Activated CD4-positive, alpha-beta T cell treated with anti-CD3 and anti-CD28 coated beads, Interleukin-2, amount 10 ng/mL, durations not matched to agents 7 days and 5 days (primary cell): ENCODE measurements around the gene PRR12. TPM values are rescaled to one million over a fixed set of nuclear protein-coding genes. Genes with fewer than 3 reads are reported as not detected.

Source experiments
- CTCF ChIA-PET: fragments of 350-600 bp; sonication (Branson Sonifier 250); formaldehyde crosslinking; loops from one replicate; lab custom pipeline; 2021; ENCODE audit warnings: antibody characterized with exemption; lab: Charles Lee
- POLR2A ChIA-PET: fragments of 350-600 bp; sonication (Branson Sonifier 250); formaldehyde crosslinking; loops from one replicate; lab custom pipeline; 2021; ENCODE audit warnings: antibody characterized with exemption; lab: Charles Lee
- DNase-seq: peaks from one replicate; pipeline ENCODE4 v3.0.0-alpha.2; 2020
- H3K27ac Mint-ChIP-seq: one replicate; pipeline ENCODE4 v1.8.0; 2021; ENCODE audit warnings: mild to moderate bottlenecking, moderate library complexity, mixed read lengths
- H3K27me3 Mint-ChIP-seq: one replicate; pipeline ENCODE4 v1.8.0; 2021; ENCODE audit warnings: mixed read lengths
- H3K36me3 Mint-ChIP-seq: one replicate; pipeline ENCODE4 v1.8.0; 2021; ENCODE audit warnings: low read depth, mixed read lengths
- H3K4me1 Mint-ChIP-seq: one replicate; pipeline ENCODE4 v1.8.0; 2021; ENCODE audit warnings: mixed read lengths
- H3K4me3 Mint-ChIP-seq: one replicate; pipeline ENCODE4 v1.8.0; 2021; ENCODE audit warnings: mild to moderate bottlenecking, moderate library complexity, mixed read lengths
- H3K9me3 Mint-ChIP-seq: one replicate; pipeline ENCODE4 v1.8.0; 2021; ENCODE audit warnings: mixed read lengths
- total RNA-seq, 2 experiments: library from RNA; stranded (reverse); gene quantifications; one replicate each; pipeline ENCODE4 v1.2.3, GENCODE V29; 2021

The PRR12 gene
- total RNA-seq, 2 experiments from 2014 or later: 41.5 to 45.9 TPM

DNA sequence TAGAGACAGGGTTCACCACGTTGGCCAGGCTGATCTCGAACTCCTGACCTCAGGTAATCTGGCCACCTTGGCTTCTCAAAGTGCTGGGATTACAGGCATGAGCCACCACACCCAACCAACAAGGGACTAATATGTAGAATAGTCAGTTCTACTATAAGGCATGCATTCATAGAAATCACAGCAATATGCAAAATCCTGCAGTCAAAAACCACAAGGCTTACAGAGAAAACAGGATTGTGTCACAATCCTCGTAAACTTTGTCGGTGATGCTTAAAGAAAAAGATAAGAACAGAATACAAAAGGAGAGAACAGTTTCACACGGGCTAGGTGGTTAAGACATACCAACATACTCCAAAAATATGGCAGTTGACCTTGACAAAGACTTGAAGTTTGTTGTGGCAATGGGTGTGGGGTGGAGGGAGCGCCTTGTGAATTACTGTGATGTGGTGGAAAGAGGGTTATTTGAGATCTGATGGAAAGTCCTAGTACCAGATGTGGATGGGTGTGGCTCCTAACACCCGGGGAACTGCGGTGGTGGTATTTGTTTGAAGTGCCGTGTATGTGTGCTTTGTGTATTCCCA is 23.0 kb upstream of the PRR12 start:
- POLR2A ChIA-PET: no interaction called here
- Mint-ChIP-seq H3K27me3 (no peaks in the 10 kb centered on the region), H3K4me1 (peaks cover 76% of the 10 kb centered on the region), H3K36me3 (peaks cover 29% of the 10 kb centered on the region), H3K27ac (peak overlapping the region; percentile 98), H3K4me3 (peak overlapping the region; percentile 61), H3K9me3 (no peaks in the 10 kb centered on the region)
- CTCF ChIA-PET: interaction anchor here (0.6 to 1.1 kb wide), 2 partner anchors 10 to 42 kb away, joined by 3 read pairs; no protein-coding TSS in a partner anchor
- peak; percentile 92 for DNase-seq

DNA sequence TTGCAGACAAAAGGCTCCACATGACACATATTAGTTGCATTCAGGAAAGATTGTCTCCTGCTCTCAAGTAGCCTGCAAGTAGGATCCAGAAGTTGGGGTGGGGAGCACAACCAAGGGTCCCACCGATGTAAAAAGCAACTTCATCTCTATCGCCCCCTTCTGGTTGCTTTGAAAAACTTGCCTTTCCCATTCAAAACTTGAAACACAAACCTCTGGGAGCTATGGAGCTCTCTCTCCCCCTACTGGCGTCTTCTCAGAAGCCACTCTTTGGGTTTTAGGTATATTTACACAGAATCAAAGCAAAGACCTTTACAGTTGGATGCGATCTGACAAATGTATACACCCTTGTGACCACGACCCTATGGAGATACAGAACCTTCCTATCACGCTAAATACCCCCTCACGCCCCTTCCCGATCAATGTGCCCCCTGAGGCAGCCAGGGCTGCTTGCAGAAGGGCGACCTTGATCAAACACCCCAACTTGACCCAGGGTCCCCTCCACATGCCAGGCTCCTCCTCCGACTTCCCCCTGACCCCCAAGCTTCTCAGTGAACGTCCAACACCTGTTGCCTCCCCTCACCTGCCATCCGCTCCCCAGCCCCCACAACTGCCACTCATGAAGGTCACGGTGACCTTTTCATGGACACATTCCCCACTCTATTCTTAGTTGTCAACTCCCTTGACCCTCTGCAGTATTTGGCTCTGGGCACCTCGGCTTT is 20.7 kb upstream of the PRR12 start:
- Mint-ChIP-seq H3K9me3 (no peaks in the 10 kb centered on the region), H3K36me3 (peaks cover 32% of the 10 kb centered on the region), H3K27me3 (no peaks in the 10 kb centered on the region), H3K4me1 (peaks cover 70% of the 10 kb centered on the region), H3K27ac (peak overlapping the region; percentile 98), H3K4me3 (peak overlapping the region; percentile 51)
- ChIA-PET CTCF (interaction anchor here (0.6 to 6.5 kb wide), 36 partner anchors 10 to 363 kb away, joined by 3 to 95 read pairs (median 6); partner anchors contain the start of genes FLT3LG, NOSIP, PRMT1 and PRRG2), POLR2A (interaction anchor here (1.6 kb wide), 1 partner anchor 11 kb away, joined by 11 read pairs; no protein-coding TSS in a partner anchor)
- DNase-seq: peak; percentile 88

DNA sequence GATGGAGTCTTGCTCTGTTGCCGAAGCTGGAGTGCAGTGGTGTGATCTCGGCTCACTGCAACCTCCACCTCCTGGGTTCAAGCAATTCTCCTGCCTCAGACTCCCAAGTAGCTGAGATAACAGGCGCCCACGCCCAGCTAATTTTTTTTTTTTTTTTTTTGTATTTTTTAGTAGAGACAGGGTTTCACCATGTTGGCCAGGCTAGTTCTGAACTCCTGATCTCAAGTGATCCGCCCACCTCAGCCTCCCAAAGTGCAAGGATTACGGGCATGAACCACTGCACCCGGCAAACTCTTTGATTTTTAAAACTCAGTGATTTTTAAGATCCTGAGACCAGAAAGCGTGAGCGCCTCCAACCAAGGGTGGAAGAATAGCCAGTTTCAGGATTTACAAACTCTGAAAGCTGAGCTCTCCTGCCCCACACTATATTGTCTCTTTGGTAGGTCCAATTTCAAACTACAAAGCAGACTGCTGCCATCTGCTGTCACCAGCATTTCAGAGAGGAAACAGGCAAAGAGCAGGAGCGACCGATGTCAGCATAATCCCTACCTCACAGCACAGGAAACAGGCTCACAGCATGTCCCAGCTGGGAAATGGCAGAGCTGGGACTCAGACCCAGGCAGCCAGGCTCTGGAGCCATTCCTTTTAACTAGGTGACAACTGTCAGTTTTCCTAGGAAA is 19.8 kb upstream of the PRR12 start:
- POLR2A ChIA-PET: interaction anchor here (0.7 kb wide), 1 partner anchor 41 kb away, joined by 7 read pairs; no protein-coding TSS in a partner anchor
- Mint-ChIP-seq H3K9me3 (no peaks in the 10 kb centered on the region), H3K4me1 (peaks cover 63% of the 10 kb centered on the region), H3K27ac (peak overlapping the region; percentile 70), H3K4me3 (peak overlapping the region; percentile 4), H3K36me3 (peaks cover 36% of the 10 kb centered on the region), H3K27me3 (no peaks in the 10 kb centered on the region)
- CTCF ChIA-PET: interaction anchor here (0.6 to 6.5 kb wide), 26 partner anchors 9 to 363 kb away, joined by 3 to 95 read pairs (median 7); partner anchors contain the start of genes FLT3LG, NOSIP, PRMT1 and PRRG2
- peak; percentile 74 for DNase-seq

DNA sequence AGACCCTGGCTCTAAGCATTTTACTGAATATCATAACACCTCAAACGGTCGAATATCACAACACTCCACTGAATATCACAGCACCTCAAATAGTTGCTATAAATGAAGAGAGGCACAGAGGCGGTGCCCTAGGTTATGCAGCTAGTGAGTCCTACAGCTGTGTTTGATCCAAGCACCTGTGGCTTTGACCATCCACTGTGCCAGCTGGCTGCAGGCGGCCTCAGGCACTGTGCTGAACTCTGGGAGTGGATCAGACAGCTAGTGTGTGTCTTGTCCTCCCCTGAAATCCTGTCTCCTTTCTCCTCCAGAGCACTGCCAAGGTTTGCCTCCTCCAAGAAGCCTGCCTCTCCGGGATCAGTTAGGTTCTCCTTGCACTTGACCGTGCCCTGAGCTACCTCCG is 18.0 kb upstream of the PRR12 start:
- H3K9me3 Mint-ChIP-seq: no peaks in the 10 kb centered on the region
- no peaks in the 10 kb centered on the region for H3K27me3 Mint-ChIP-seq
- POLR2A ChIA-PET: no interaction called here
- peaks cover 39% of the 10 kb centered on the region for H3K36me3 Mint-ChIP-seq
- CTCF ChIA-PET: interaction anchor here (6.5 kb wide), 1 partner anchor 15 kb away, joined by 95 read pairs; no protein-coding TSS in a partner anchor
- H3K4me1 Mint-ChIP-seq: peaks cover 58% of the 10 kb centered on the region
- no peak for DNase-seq
- peak overlapping the region; percentile 64 for H3K27ac Mint-ChIP-seq
- H3K4me3 Mint-ChIP-seq: no peak overlapping the region

DNA sequence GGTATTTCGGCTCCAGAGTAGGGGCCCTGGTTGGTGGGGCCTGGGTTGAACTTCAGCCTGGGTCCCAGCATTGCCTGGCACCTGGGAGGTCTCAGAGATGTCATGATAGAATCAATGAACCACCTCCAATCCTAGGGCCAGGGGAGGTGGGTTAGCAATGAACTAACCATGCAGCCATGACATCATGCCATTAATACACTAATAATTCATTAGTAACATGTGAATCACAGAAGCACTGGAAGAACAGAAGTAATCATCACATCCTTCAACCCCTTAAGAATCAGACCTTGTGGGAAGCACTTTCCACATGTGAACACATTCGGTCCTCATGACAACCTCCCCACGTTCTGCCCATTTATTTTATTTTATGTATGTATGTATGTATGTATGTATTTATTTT is 17.6 kb upstream of the PRR12 start:
- CTCF ChIA-PET: interaction anchor here (6.5 kb wide), 1 partner anchor 15 kb away, joined by 95 read pairs; no protein-coding TSS in a partner anchor
- Mint-ChIP-seq H3K27ac (peak overlapping the region; percentile 64), H3K9me3 (no peaks in the 10 kb centered on the region), H3K4me3 (no peak overlapping the region), H3K36me3 (peaks cover 38% of the 10 kb centered on the region), H3K27me3 (no peaks in the 10 kb centered on the region), H3K4me1 (peaks cover 58% of the 10 kb centered on the region)
- no peak for DNase-seq
- POLR2A ChIA-PET: no interaction called here

DNA sequence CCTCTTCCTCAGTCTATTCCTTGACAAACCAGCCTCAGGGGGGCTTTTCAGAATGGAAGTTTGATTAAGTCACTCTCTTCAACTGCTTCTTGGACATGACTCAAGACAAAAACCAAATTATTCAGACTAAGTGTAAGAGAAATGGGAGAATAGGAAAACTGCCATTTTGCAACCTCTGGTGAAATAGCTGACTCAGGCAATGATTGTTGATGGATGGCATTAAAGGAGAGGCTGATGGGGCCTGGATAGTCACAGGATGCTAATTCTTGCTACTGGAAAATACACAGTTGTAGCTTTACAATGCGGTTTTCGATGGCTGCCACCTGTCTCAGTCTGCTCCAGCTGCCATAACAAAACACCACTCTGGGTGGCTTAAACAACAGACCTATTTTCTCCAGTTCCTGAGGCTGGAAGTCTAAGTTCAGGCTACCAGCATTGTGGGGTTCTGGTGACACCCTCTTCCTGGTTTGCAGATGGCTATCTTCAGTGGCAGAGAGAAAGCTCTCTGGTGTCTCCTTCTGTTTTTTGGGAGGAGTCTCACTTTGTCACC is 16.7 kb upstream of the PRR12 start:
- POLR2A ChIA-PET: no interaction called here
- Mint-ChIP-seq H3K4me1 (peaks cover 59% of the 10 kb centered on the region), H3K9me3 (no peaks in the 10 kb centered on the region)

DNA sequence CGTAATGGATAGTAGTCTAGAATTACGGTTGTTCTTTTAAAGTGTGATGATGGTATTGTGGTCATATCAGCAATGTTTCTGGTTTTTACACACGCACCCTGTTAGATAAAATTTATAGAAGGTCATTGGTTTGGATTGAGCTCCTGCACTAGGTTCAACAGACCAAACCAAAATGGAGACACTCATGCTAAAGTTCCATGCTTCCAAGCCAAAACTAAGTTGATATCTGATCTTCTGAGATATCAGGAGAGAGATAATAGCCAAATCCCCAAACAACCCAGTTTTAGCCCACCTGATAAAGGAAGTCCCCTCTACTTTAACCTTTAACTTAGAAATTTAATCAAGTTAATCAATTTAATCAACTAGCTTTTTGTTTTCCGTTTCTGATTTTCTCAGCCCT is 11.8 kb upstream of the PRR12 start:
- peak overlapping the region; percentile 80 for H3K27ac Mint-ChIP-seq
- H3K4me1 Mint-ChIP-seq: peaks cover 41% of the 10 kb centered on the region
- H3K27me3 Mint-ChIP-seq: no peaks in the 10 kb centered on the region
- peaks cover 27% of the 10 kb centered on the region for H3K36me3 Mint-ChIP-seq
- POLR2A ChIA-PET: interaction anchor here (0.6 kb wide), 1 partner anchor 105 kb away, joined by 4 read pairs; the partner anchor contains the start of gene FLT3LG
- no peaks in the 10 kb centered on the region for H3K9me3 Mint-ChIP-seq
- H3K4me3 Mint-ChIP-seq: peak overlapping the region; percentile 84
- CTCF ChIA-PET: interaction anchor here (1.0 to 3.9 kb wide), 5 partner anchors 9 to 77 kb away, joined by 3 to 35 read pairs (median 4); partner anchors contain the start of gene RRAS
- no peak for DNase-seq

More for the DNA sequence above, 16.7 kb upstream of the PRR12 start:
- CTCF ChIA-PET: interaction anchor here (0.7 to 6.5 kb wide), 6 partner anchors 15 to 107 kb away, joined by 3 to 95 read pairs (median 4); no protein-coding TSS in a partner anchor
- H3K27ac Mint-ChIP-seq: no peak overlapping the region
- H3K4me3 Mint-ChIP-seq: no peak overlapping the region
- H3K27me3 Mint-ChIP-seq: no peaks in the 10 kb centered on the region
- DNase-seq: no peak
- H3K36me3 Mint-ChIP-seq: peaks cover 38% of the 10 kb centered on the region

DNA sequence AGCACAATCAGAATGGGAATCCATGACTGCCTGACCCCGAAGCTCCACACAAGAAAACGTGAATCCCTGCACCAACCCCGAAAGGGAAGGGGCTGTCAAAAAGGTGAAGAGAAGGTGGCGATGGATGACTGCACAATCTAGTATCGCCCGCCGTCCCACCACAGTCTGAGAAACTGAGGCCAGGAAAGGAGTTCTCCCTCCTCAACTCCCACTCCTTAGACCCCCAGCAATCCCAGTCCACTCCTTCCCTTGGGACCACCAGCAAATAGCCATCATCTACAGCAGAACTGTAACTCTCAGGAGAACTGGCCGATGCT is 11.1 kb upstream of the PRR12 start:
- CTCF ChIA-PET: interaction anchor here (0.8 to 3.9 kb wide), 8 partner anchors 10 to 96 kb away, joined by 3 to 35 read pairs (median 4); partner anchors contain the start of genes PRR12, RRAS and SCAF1
- DNase-seq: no peak
- Mint-ChIP-seq H3K4me3 (peak overlapping the region; percentile 84), H3K36me3 (peaks cover 23% of the 10 kb centered on the region), H3K4me1 (peaks cover 37% of the 10 kb centered on the region), H3K9me3 (no peaks in the 10 kb centered on the region), H3K27me3 (no peaks in the 10 kb centered on the region), H3K27ac (peak overlapping the region; percentile 80)
- POLR2A ChIA-PET: interaction anchor here (0.6 kb wide), 1 partner anchor 106 kb away, joined by 4 read pairs; the partner anchor contains the start of gene FLT3LG

DNA sequence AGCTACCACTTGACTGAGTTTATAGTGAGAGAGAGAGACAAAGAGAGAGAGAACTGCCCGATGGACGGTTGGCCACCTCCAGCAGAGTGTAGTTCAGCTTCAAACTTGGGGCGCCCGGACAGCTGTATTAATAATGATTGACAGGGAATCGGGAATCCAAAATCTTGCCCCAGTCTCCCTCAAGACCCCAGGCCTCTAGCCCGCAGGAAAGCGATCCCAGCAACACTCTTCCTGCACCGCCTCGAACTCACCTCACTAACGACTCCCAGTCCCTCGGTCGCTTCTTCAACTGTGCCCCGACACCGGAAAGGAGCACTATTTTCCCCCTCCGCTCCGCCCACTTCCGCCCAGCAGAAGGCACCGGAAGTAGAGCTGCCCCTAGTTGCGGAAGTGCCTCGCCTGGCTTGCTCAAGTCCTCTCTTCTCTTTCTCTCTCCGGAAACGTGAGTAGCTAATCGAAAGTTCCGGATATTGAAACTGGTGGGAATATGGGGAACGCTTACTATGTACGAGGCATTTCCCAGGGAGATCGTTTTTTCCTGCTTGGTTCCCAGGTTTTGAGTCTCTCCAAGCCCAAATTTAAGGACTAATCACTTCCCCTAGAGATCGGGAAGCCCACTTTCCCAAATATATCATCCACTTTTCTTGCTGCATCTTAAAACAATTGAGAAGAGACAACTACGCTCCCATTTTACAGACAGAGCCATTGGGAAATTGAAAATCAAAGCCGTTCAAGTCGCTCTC is 10.5 kb upstream of the PRR12 start, which contains the start of gene NOSIP:
TSS of gene NOSIP (minus strand) at position 293 of the 743 bp plus-strand sequence. CDS start 19,865 bp downstream, outside the sequence.
- Mint-ChIP-seq H3K4me3 (peak within 1 kb of the TSS; percentile 84), H3K27ac (peak within 1 kb of the TSS; percentile 80), H3K9me3 (no peaks in the 10 kb centered on the region), H3K27me3 (no peaks in the 10 kb centered on the region), H3K36me3 (peaks cover 18% of the 10 kb centered on the region), H3K4me1 (peaks cover 33% of the 10 kb centered on the region)
- ChIA-PET POLR2A (interaction anchor here (1.0 to 1.2 kb wide), 2 partner anchors 10 to 96 kb away, joined by 3 to 4 read pairs; no protein-coding TSS in a partner anchor), CTCF (interaction anchor here (0.8 to 3.9 kb wide), 12 partner anchors 10 to 107 kb away, joined by 3 to 35 read pairs (median 4); partner anchors contain the start of genes FLT3LG, PRR12, RRAS and SCAF1)
- DNase-seq: peak; percentile 97

DNA sequence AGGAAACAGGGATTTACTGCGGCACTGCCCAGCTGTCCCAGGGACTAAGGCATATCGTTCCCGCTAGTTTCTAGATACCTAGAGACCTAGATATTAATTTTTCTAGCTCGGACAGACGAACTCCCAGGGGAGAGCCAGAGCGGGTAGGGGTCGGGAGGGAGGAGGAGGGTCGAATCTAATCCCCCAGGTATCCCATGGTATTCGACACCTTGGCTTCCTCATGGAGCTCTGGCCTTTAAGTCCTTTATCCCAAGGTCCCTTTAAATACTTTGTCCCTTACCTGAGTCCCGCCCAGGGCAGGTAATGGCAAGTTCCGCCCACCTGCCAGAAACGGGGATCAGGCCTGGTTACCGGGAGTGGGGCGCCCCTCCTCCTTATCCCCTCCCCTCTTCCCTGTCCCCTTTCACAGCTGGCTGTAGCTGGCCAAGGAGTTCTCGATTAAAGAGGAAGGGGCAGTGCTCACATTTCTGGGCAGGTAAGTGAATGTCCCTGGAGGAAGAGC is 9.9 kb upstream of the PRR12 start, which contains the start of gene PRRG2:
TSS of gene PRRG2 (plus strand) at position 310 of the 502 bp plus-strand sequence. CDS start 1,904 bp downstream, outside the sequence.
- Mint-ChIP-seq H3K4me1 (peaks cover 33% of the 10 kb centered on the region), H3K36me3 (peaks cover 14% of the 10 kb centered on the region), H3K4me3 (peak within 1 kb of the TSS; percentile 84), H3K27ac (peak within 1 kb of the TSS; percentile 80), H3K9me3 (no peaks in the 10 kb centered on the region), H3K27me3 (no peaks in the 10 kb centered on the region)
- DNase-seq: no peak
- ChIA-PET CTCF (interaction anchor here (0.8 to 3.9 kb wide), 12 partner anchors 9 to 107 kb away, joined by 3 to 35 read pairs (median 4); partner anchors contain the start of genes FLT3LG, PRR12, RRAS and SCAF1), POLR2A (interaction anchor here (1.0 to 1.2 kb wide), 2 partner anchors 9 to 95 kb away, joined by 3 to 4 read pairs; no protein-coding TSS in a partner anchor)

DNA sequence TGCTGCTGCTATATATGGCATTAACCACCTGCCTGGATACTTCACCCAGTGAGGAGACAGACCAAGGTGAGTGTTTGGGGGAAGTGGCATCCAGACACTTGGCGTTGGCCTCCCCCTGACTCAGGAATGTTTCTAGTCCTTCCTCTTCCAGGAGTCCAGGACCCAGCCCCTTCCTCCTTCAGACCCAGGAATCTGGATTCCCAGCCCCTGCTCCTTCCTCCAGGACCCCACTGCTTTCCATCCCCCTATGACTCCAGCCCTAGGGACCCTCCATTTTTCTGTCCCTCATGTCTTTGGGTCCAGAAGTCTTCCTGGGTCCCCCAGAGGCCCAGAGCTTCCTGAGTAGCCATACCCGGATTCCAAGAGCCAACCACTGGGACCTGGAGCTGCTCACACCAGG is 7.7 kb upstream of the PRR12 start:
- H3K4me3 Mint-ChIP-seq: no peak overlapping the region
- H3K36me3 Mint-ChIP-seq: peaks cover 6% of the 10 kb centered on the region
- CTCF ChIA-PET: interaction anchor here (1.1 to 1.3 kb wide), 2 partner anchors 12 to 94 kb away, joined by 3 to 7 read pairs; no protein-coding TSS in a partner anchor
- H3K27ac Mint-ChIP-seq: no peak overlapping the region
- no peaks in the 10 kb centered on the region for H3K9me3 Mint-ChIP-seq
- H3K27me3 Mint-ChIP-seq: no peaks in the 10 kb centered on the region
- POLR2A ChIA-PET: no interaction called here
- peaks cover 23% of the 10 kb centered on the region for H3K4me1 Mint-ChIP-seq
- DNase-seq: no peak
